GM23338 (cell line): ENCODE measurements around the gene SH3BP4. TPM values are rescaled to one million over a fixed set of nuclear protein-coding genes. Genes with fewer than 3 reads are reported as not detected.

Experiments used
- ATAC-seq: fragments of 200-7000 bp; cut with Tn5 transposase; 3 replicates; pipeline ENCODE4 v1.9.1; 2020
- DNase-seq: peaks from one replicate; pipeline ENCODE4 v3.0.0-alpha.2; 2015; ENCODE audit warnings: low spot score
- H2AFZ ChIP-seq: fragments of 200-600 bp; sonication (generic); 2 replicates; pipeline ENCODE4 v1.8.0; 2016; ENCODE audit warnings: antibody characterized with exemption, mild to moderate bottlenecking, moderate library complexity
- H3F3A ChIP-seq: fragments of 200-600 bp; sonication (generic); replicated peaks from 2 replicates; pipeline ENCODE4 v1.8.0; 2017; ENCODE audit warnings: antibody characterized with exemption, mixed run types, low read depth
- H3K27ac ChIP-seq: fragments of 200-600 bp; sonication (generic); 2 replicates; pipeline ENCODE4 v1.6.1; 2016; ENCODE audit warnings: low read depth
- H3K27me3 ChIP-seq: fragments of 200-600 bp; sonication (generic); 2 replicates; pipeline ENCODE4 v1.8.0; 2016; ENCODE audit warnings: mild to moderate bottlenecking, mixed run types, moderate library complexity; ENCODE audit not compliant: insufficient read depth
- H3K36me3 ChIP-seq: fragments of 200-600 bp; sonication (generic); 2 replicates; pipeline ENCODE4 v1.8.0; 2016; ENCODE audit warnings: mild to moderate bottlenecking; ENCODE audit not compliant: insufficient read depth
- H3K4me1 ChIP-seq: fragments of 200-600 bp; sonication (generic); 2 replicates; pipeline ENCODE4 v1.8.0; 2016; ENCODE audit warnings: mild to moderate bottlenecking, moderate library complexity; ENCODE audit not compliant: insufficient read depth
- H3K4me2 ChIP-seq: fragments of 200-600 bp; sonication (generic); 2 replicates; pipeline ENCODE4 v1.7.1; 2017; ENCODE audit warnings: mixed run types
- H3K4me3 ChIP-seq: fragments of 200-600 bp; sonication (generic); 2 replicates; pipeline ENCODE4 v1.6.1; 2016; ENCODE audit warnings: mixed run types
- H3K79me2 ChIP-seq: fragments of 200-600 bp; sonication (generic); replicated peaks from 2 replicates; pipeline ENCODE4 v1.8.0; 2017; ENCODE audit warnings: mild to moderate bottlenecking; ENCODE audit not compliant: insufficient read depth
- H3K9me2 ChIP-seq: fragments of 200-600 bp; sonication (generic); 2 replicates; pipeline ENCODE4 v1.8.0; 2017; ENCODE audit not compliant: insufficient read depth
- H4K20me1 ChIP-seq: fragments of 200-600 bp; sonication (generic); replicated peaks from 2 replicates; pipeline ENCODE4 v1.8.0; 2017; ENCODE audit warnings: mild to moderate bottlenecking; ENCODE audit not compliant: insufficient read depth
- H3K27ac Mint-ChIP-seq: 2 replicates; pipeline ENCODE4 v1.8.0; 2020; ENCODE audit warnings: inconsistent platforms, mild to moderate bottlenecking, moderate library complexity, mixed read lengths
- H3K27me3 Mint-ChIP-seq: 3 replicates; pipeline ENCODE4 v1.8.0; 2022; ENCODE audit warnings: low read depth, mild to moderate bottlenecking, moderate library complexity, mixed read lengths, inconsistent platforms; ENCODE audit not compliant: insufficient read depth, poor library complexity
- H3K36me3 Mint-ChIP-seq: 3 replicates; pipeline ENCODE4 v1.8.0; 2021; ENCODE audit warnings: low read depth, mild to moderate bottlenecking, inconsistent platforms, moderate library complexity, mixed read lengths
- H3K4me1 Mint-ChIP-seq: 3 replicates; pipeline ENCODE4 v1.8.0; 2020; ENCODE audit warnings: mild to moderate bottlenecking, inconsistent platforms, mixed read lengths
- H3K4me3 Mint-ChIP-seq: 3 replicates; pipeline ENCODE4 v1.8.0; 2021; ENCODE audit warnings: moderate library complexity, mild to moderate bottlenecking, inconsistent platforms, mixed read lengths
- H3K9me3 Mint-ChIP-seq: 3 replicates; pipeline ENCODE4 v1.8.0; 2020; ENCODE audit warnings: moderate library complexity, mild to moderate bottlenecking, inconsistent platforms, mixed read lengths
- CTCF ChIP-seq, 2 experiments: fragments of 200-600 bp in 1 of 2; sonication (generic) in 1 of 2; conservative IDR thresholded peaks; 2 replicates each; pipeline versions ENCODE4 v1.5.1 to v1.6.1; 2016 to 2017; ENCODE audit warnings: antibody characterized with exemption in 2 of 2, low read depth in 2 of 2, mild to moderate bottlenecking in 2 of 2, moderate library complexity in 1 of 2
- EZH2 ChIP-seq: fragments of 200-600 bp; sonication (generic); IDR thresholded peaks from one replicate; pipeline ENCODE4 v1.8.0; 2017; ENCODE audit warnings: antibody characterized with exemption, mild to moderate bottlenecking, low read depth; ENCODE audit not compliant: unreplicated experiment
- JUNB ChIP-seq: IDR thresholded peaks from one replicate; pipeline ENCODE4 v1.6.1; 2016; ENCODE audit warnings: antibody characterized with exemption; ENCODE audit not compliant: unreplicated experiment
- NANOG ChIP-seq: IDR thresholded peaks from 2 replicates; pipeline ENCODE4 v1.6.1; 2016; ENCODE audit warnings: antibody characterized with exemption, borderline replicate concordance
- STAT1 ChIP-seq: IDR thresholded peaks from one replicate; pipeline ENCODE4 v1.6.1; 2016; ENCODE audit warnings: antibody characterized with exemption; ENCODE audit not compliant: unreplicated experiment
- ZNF114 ChIP-seq: fragments of 250-450 bp; sonication (Bioruptor Pico); IDR thresholded peaks from 2 replicates; pipeline ENCODE4 v1.5.0; 2020; ENCODE audit warnings: mild to moderate bottlenecking, moderate library complexity
- ZNF331 ChIP-seq: fragments of 250-450 bp; sonication (Bioruptor Pico); IDR thresholded peaks from 2 replicates; pipeline ENCODE4 v1.5.0; 2020; ENCODE audit warnings: low read depth, mild to moderate bottlenecking, moderate library complexity
- polyA plus RNA-seq: library from polyadenylated mRNA; unstranded; fragments of >200 nt; fragmentation: Nextera tagmentation; extraction: Ambion mirVana; gene quantifications from 2 replicates; pipeline ENCODE4 v1.2.1, GENCODE V29; 2016
- total RNA-seq: library from RNA; depleted of rRNA; stranded (reverse); fragments of >200 nt; shearing (Covaris generic); gene quantifications from 2 replicates; pipeline ENCODE4 v1.2.3, GENCODE V29; 2014
- TF ChIP-seq, protein P1 (sequence below): fragments of 250-450 bp; sonication (Bioruptor Pico); IDR thresholded peaks from 2 replicates; pipeline ENCODE4 v1.5.0; 2020; ENCODE audit warnings: mild to moderate bottlenecking, moderate library complexity

SH3BP4 gene
- total and polyA plus RNA-seq, 2 experiments from 2014 or later = 15.6 to 50.9 TPM

- TF ChIP-seq, protein P1, sequence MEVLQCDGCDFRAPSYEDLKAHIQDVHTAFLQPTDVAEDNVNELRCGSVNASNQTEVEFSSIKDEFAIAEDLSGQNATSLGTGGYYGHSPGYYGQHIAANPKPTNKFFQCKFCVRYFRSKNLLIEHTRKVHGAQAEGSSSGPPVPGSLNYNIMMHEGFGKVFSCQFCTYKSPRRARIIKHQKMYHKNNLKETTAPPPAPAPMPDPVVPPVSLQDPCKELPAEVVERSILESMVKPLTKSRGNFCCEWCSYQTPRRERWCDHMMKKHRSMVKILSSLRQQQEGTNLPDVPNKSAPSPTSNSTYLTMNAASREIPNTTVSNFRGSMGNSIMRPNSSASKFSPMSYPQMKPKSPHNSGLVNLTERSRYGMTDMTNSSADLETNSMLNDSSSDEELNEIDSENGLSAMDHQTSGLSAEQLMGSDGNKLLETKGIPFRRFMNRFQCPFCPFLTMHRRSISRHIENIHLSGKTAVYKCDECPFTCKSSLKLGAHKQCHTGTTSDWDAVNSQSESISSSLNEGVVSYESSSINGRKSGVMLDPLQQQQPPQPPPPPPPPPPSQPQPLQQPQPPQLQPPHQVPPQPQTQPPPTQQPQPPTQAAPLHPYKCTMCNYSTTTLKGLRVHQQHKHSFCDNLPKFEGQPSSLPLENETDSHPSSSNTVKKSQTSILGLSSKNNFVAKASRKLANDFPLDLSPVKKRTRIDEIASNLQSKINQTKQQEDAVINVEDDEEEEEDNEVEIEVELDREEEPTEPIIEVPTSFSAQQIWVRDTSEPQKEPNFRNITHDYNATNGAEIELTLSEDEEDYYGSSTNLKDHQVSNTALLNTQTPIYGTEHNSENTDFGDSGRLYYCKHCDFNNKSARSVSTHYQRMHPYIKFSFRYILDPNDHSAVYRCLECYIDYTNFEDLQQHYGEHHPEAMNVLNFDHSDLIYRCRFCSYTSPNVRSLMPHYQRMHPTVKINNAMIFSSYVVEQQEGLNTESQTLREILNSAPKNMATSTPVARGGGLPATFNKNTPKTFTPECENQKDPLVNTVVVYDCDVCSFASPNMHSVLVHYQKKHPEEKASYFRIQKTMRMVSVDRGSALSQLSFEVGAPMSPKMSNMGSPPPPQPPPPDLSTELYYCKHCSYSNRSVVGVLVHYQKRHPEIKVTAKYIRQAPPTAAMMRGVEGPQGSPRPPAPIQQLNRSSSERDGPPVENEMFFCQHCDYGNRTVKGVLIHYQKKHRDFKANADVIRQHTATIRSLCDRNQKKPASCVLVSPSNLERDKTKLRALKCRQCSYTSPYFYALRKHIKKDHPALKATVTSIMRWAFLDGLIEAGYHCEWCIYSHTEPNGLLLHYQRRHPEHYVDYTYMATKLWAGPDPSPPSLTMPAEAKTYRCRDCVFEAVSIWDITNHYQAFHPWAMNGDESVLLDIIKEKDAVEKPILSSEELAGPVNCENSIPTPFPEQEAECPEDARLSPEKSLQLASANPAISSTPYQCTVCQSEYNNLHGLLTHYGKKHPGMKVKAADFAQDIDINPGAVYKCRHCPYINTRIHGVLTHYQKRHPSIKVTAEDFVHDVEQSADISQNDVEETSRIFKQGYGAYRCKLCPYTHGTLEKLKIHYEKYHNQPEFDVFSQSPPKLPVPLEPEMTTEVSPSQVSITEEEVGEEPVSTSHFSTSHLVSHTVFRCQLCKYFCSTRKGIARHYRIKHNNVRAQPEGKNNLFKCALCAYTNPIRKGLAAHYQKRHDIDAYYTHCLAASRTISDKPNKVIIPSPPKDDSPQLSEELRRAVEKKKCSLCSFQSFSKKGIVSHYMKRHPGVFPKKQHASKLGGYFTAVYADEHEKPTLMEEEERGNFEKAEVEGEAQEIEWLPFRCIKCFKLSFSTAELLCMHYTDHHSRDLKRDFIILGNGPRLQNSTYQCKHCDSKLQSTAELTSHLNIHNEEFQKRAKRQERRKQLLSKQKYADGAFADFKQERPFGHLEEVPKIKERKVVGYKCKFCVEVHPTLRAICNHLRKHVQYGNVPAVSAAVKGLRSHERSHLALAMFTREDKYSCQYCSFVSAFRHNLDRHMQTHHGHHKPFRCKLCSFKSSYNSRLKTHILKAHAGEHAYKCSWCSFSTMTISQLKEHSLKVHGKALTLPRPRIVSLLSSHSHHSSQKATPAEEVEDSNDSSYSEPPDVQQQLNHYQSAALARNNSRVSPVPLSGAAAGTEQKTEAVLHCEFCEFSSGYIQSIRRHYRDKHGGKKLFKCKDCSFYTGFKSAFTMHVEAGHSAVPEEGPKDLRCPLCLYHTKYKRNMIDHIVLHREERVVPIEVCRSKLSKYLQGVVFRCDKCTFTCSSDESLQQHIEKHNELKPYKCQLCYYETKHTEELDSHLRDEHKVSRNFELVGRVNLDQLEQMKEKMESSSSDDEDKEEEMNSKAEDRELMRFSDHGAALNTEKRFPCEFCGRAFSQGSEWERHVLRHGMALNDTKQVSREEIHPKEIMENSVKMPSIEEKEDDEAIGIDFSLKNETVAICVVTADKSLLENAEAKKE (CRISPR knock-in tag) = no peak
- TF ChIP-seq ZNF114 (CRISPR knock-in tag) = no peak
- TF ChIP-seq CTCF (conservative IDR thresholded peaks at IDR 0.05; ENCODE audit: low read depth in 2 of 2) = no peak
- no peak for TF ChIP-seq STAT1
- no peak for TF ChIP-seq JUNB
- no peak for TF ChIP-seq EZH2
- TF ChIP-seq NANOG = no peak
Measured at GRCh38 chr2:234913208-234913626, 38.6 kb upstream of the SH3BP4 start (continued).

GRCh38 chr2:234914371-234915154 lies 37.3 kb upstream of the SH3BP4 start:
- Mint-ChIP-seq H3K9me3 (no peaks in the 10 kb centered on the region; the same call in 2 of the 3 replicates), H3K36me3 (peaks cover 2% of the 10 kb centered on the region; the same call in 1 of the 3 replicates), H3K27ac (no peak overlapping the region), H3K4me3 (no peak overlapping the region), H3K27me3 (no peaks in the 10 kb centered on the region), H3K4me1 (peaks cover 13% of the 10 kb centered on the region)
- no peak for ATAC-seq
- TF ChIP-seq ZNF331 (CRISPR knock-in tag) (no peak), STAT1 (no peak)
- Histone ChIP-seq H3K79me2 (no peaks in the 10 kb centered on the region), H3K27ac (no peak overlapping the region), H3K36me3 (no peaks in the 10 kb centered on the region), H3K4me2 (no peak overlapping the region), H3K27me3 (no peaks in the 10 kb centered on the region), H3K4me3 (no peak overlapping the region), H2AFZ (no peak overlapping the region), H3K4me1 (peaks cover 13% of the 10 kb centered on the region), H3F3A (no peaks in the 10 kb centered on the region), H3K9me2 (no peaks in the 10 kb centered on the region), H4K20me1 (no peaks in the 10 kb centered on the region)
- no peak for DNase-seq
